MCF 10A (cell line): ENCODE data around the gene TIMM8A. TPM values are rescaled to one million over a fixed set of nuclear protein-coding genes. Genes with fewer than 3 reads are reported as not detected.

Experiments used
- BruUV-seq: library from RNA; stranded (reverse); fragments of 400-500 nt; replicated peaks from 2 replicates; lab custom pipeline; 2021; lab: Mats Ljungman, UMichigan
- CTCF ChIA-PET: fragments of 300-600 bp; sonication (Branson Sonifier 250); formaldehyde crosslinking; extraction: SDS; loops from one replicate; lab custom pipeline; 2021; ENCODE audit warnings: antibody characterized with exemption, inconsistent platforms; lab: Yijun Ruan, JAX
- POLR2A ChIA-PET: fragments of 300-600, 350-650 bp; sonication (Branson Sonifier 250); formaldehyde crosslinking; extraction: SDS; loops from one replicate; lab custom pipeline; 2020; ENCODE audit warnings: antibody characterized with exemption, inconsistent platforms; lab: Yijun Ruan, JAX
- DNase-seq: peaks from one replicate; pipeline ENCODE4 v3.0.0-alpha.2; 2018; ENCODE audit not compliant: unreplicated experiment
- H3K27ac Mint-ChIP-seq: one replicate; pipeline ENCODE4 v1.8.0; 2022; ENCODE audit warnings: mild to moderate bottlenecking, low read depth, mixed read lengths; ENCODE audit not compliant: unreplicated experiment
- H3K27me3 Mint-ChIP-seq: one replicate; pipeline ENCODE4 v1.8.0; 2022; ENCODE audit warnings: mixed read lengths; ENCODE audit not compliant: insufficient read depth, unreplicated experiment
- H3K36me3 Mint-ChIP-seq: one replicate; pipeline ENCODE4 v1.8.0; 2022; ENCODE audit warnings: mild to moderate bottlenecking, moderate library complexity, mixed read lengths; ENCODE audit not compliant: insufficient read depth, unreplicated experiment
- H3K4me1 Mint-ChIP-seq: one replicate; pipeline ENCODE4 v1.8.0; 2022; ENCODE audit warnings: mixed read lengths; ENCODE audit not compliant: insufficient read depth, unreplicated experiment
- H3K4me3 Mint-ChIP-seq: one replicate; pipeline ENCODE4 v1.8.0; 2022; ENCODE audit warnings: mild to moderate bottlenecking, moderate library complexity, mixed read lengths; ENCODE audit not compliant: unreplicated experiment
- H3K9me3 Mint-ChIP-seq: one replicate; pipeline ENCODE4 v1.8.0; 2022; ENCODE audit warnings: mixed read lengths; ENCODE audit not compliant: unreplicated experiment
- CTCF ChIP-seq: fragments of 200-600 bp; IDR thresholded peaks from one replicate; pipeline ENCODE4 v1.8.0; 2022; ENCODE audit warnings: antibody characterized with exemption, mild to moderate bottlenecking; ENCODE audit not compliant: unreplicated experiment
- intact Hi-C: fragments of 100-400 bp; cut with micrococcal nuclease; formaldehyde crosslinking; loops from 2 replicates; pipeline ENCODE4 v1.14.1; 2022
- total RNA-seq: library from RNA; stranded (reverse); gene quantifications from 2 replicates; pipeline ENCODE4 v1.2.3, GENCODE V29; 2022

TIMM8A gene
- total RNA-seq, 1 experiment from 2014 or later: 14.9 TPM

GRCh38 chrX:101383679-101384205 is 35.2 kb upstream of the TIMM8A start:
- H3K36me3 Mint-ChIP-seq: no peaks in the 10 kb centered on the region
- DNase-seq: no peak
- H3K27ac Mint-ChIP-seq: no peak overlapping the region
- intact Hi-C loops: no loop called here
- CTCF ChIA-PET: no interaction called here
- no TSS peak for BruUV-seq
- no peak for TF ChIP-seq CTCF
- H3K9me3 Mint-ChIP-seq: no peaks in the 10 kb centered on the region
- POLR2A ChIA-PET: interaction anchor here (0.6 kb wide), 1 partner anchor 8 kb away, joined by 4 read pairs; no protein-coding TSS in a partner anchor
- no peak overlapping the region for H3K4me3 Mint-ChIP-seq
- no peaks in the 10 kb centered on the region for H3K4me1 Mint-ChIP-seq
- H3K27me3 Mint-ChIP-seq: peaks cover 51% of the 10 kb centered on the region

- Mint-ChIP-seq H3K36me3 (no peaks in the 10 kb centered on the region), H3K4me3 (no peak overlapping the region), H3K9me3 (no peaks in the 10 kb centered on the region), H3K27me3 (peaks cover 56% of the 10 kb centered on the region), H3K27ac (no peak overlapping the region), H3K4me1 (no peaks in the 10 kb centered on the region)
- DNase-seq: no peak
- ChIA-PET CTCF (interaction anchor here (0.6 kb wide), 1 partner anchor 30 kb away, joined by 3 read pairs; no protein-coding TSS in a partner anchor), POLR2A (no interaction called here)
- BruUV-seq: no TSS peak
- no peak for TF ChIP-seq CTCF
- intact Hi-C loops: no loop called here
Measured at GRCh38 chrX:101377547-101377946, 29.0 kb upstream of the TIMM8A start.

GRCh38 chrX:101370888-101371504 is 22.5 kb upstream of the TIMM8A start:
- no peak for DNase-seq
- no peaks in the 10 kb centered on the region for H3K9me3 Mint-ChIP-seq
- ChIA-PET POLR2A (no interaction called here), CTCF (no interaction called here)
- no peaks in the 10 kb centered on the region for H3K4me1 Mint-ChIP-seq
- H3K27me3 Mint-ChIP-seq: peaks cover 67% of the 10 kb centered on the region
- H3K4me3 Mint-ChIP-seq: no peak overlapping the region
- no peaks in the 10 kb centered on the region for H3K36me3 Mint-ChIP-seq
- intact Hi-C loops: no loop called here
- BruUV-seq: no TSS peak
- no peak for TF ChIP-seq CTCF
- no peak overlapping the region for H3K27ac Mint-ChIP-seq

GRCh38 chrX:101369687-101370086 is 21.1 kb upstream of the TIMM8A start:
- H3K4me1 Mint-ChIP-seq: no peaks in the 10 kb centered on the region
- no peaks in the 10 kb centered on the region for H3K9me3 Mint-ChIP-seq
- ChIA-PET CTCF (interaction anchor here (0.5 kb wide), 1 partner anchor 52 kb away, joined by 3 read pairs; no protein-coding TSS in a partner anchor), POLR2A (interaction anchor here (0.6 to 2.8 kb wide), 2 partner anchors 21 to 368 kb away, joined by 3 to 7 read pairs; partner anchors contain the start of gene RPL36A)
- intact Hi-C loops: no loop called here
- DNase-seq: no peak
- no peak for TF ChIP-seq CTCF
- no peak overlapping the region for H3K4me3 Mint-ChIP-seq
- H3K27me3 Mint-ChIP-seq: peaks cover 64% of the 10 kb centered on the region
- H3K27ac Mint-ChIP-seq: no peak overlapping the region
- no peaks in the 10 kb centered on the region for H3K36me3 Mint-ChIP-seq
- no TSS peak for BruUV-seq
